Activated T-cell treated with anti-CD3 and anti-CD28 coated beads for 48 hours (primary cell): ENCODE results near the gene CKS1B.
A peak's percentile ranks its signal among the peaks of the same experiment; 100 is the strongest.

Experiments
- DNase-seq: peaks from one replicate; pipeline ENCODE4 v3.0.0-alpha.2; 2020; ENCODE audit warnings: low read depth

The CKS1B gene

GRCh38 chr1:155015527-155016230 lies 41.2 kb downstream of the CKS1B start:
- no peak for DNase-seq

GRCh38 chr1:155016231-155016831 lies 41.9 kb downstream of the CKS1B start:
- no peak for DNase-seq

- peak; percentile 95 for DNase-seq
Measured at GRCh38 chr1:155017041-155017945, 42.8 kb downstream of the CKS1B start.

GRCh38 chr1:155017946-155018316 lies 43.5 kb downstream of the CKS1B start:
- no peak for DNase-seq

- DNase-seq, result no peak
Measured at GRCh38 chr1:155018617-155019348, 44.3 kb downstream of the CKS1B start.

GRCh38 chr1:155019377-155020245 lies 45.1 kb downstream of the CKS1B start:
- DNase-seq, result no peak

GRCh38 chr1:155022136-155022926 lies 47.9 kb downstream of the CKS1B start:
- no peak for DNase-seq

- no peak for DNase-seq
Measured at GRCh38 chr1:155022927-155023236, 48.4 kb downstream of the CKS1B start.

GRCh38 chr1:155023627-155024026 lies 49.1 kb downstream of the CKS1B start:
- no peak for DNase-seq

GRCh38 chr1:155024315-155024714 lies 49.8 kb downstream of the CKS1B start:
- DNase-seq, result no peak

GRCh38 chr1:155026154-155026553 lies 51.7 kb downstream of the CKS1B start:
- DNase-seq, result no peak

- no peak for DNase-seq
Measured at GRCh38 chr1:155026588-155026987, 52.1 kb downstream of the CKS1B start.
